H9 (cell line): ENCODE results near the gene TRIM44. TPM values are rescaled to one million over a fixed set of nuclear protein-coding genes. Genes with fewer than 3 reads are reported as not detected.

Experiments used
- DNase-seq: peaks from one replicate; pipeline ENCODE4 v3.0.0-alpha.2; 2017
- H2AFZ ChIP-seq: one replicate; pipeline ENCODE4 v1.6.1; 2013; ENCODE audit warnings: mild to moderate bottlenecking, low read length, control low read depth, moderate library complexity
- H2AK5ac ChIP-seq: 2 replicates; pipeline ENCODE4 v1.6.1; 2013; ENCODE audit warnings: low read length, control low read depth, mixed read lengths; ENCODE audit not compliant: insufficient read length
- H2BK120ac ChIP-seq: one replicate; pipeline ENCODE4 v1.6.1; 2013; ENCODE audit warnings: low read depth, mild to moderate bottlenecking, low read length, control low read depth, inconsistent platforms; ENCODE audit not compliant: poor library complexity, severe bottlenecking
- H2BK12ac ChIP-seq: 2 replicates; pipeline ENCODE4 v1.6.1; 2013; ENCODE audit warnings: low read length, control low read depth, mixed read lengths, low read depth; ENCODE audit not compliant: insufficient read length
- H2BK15ac ChIP-seq: 2 replicates; pipeline ENCODE4 v1.6.1; 2013; ENCODE audit warnings: low read depth, low read length, control low read depth
- H2BK20ac ChIP-seq: one replicate; pipeline ENCODE4 v1.6.1; 2013; ENCODE audit warnings: low read depth, mild to moderate bottlenecking, low read length, control low read depth, inconsistent platforms; ENCODE audit not compliant: poor library complexity, severe bottlenecking
- H2BK5ac ChIP-seq: 2 replicates; pipeline ENCODE4 v1.6.1; 2013; ENCODE audit warnings: low read length, control low read depth, mixed read lengths; ENCODE audit not compliant: insufficient read length
- H3K14ac ChIP-seq: 2 replicates; pipeline ENCODE4 v1.6.1; 2013; ENCODE audit warnings: low read length, control low read depth; ENCODE audit not compliant: insufficient read depth
- H3K18ac ChIP-seq: 2 replicates; pipeline ENCODE4 v1.6.1; 2013; ENCODE audit warnings: low read depth, mild to moderate bottlenecking, mixed read lengths, low read length, control low read depth; ENCODE audit not compliant: insufficient read length
- H3K23ac ChIP-seq: 2 replicates; pipeline ENCODE4 v1.6.1; 2013; ENCODE audit warnings: low read length, control low read depth, mixed read lengths, low read depth; ENCODE audit not compliant: insufficient read length
- H3K23me2 ChIP-seq: 2 replicates; pipeline ENCODE4 v1.6.1; 2013; ENCODE audit warnings: low read depth, mild to moderate bottlenecking, mixed read lengths, low read length, control low read depth; ENCODE audit not compliant: insufficient read length, poor library complexity, severe bottlenecking
- H3K27ac ChIP-seq: 2 replicates; pipeline ENCODE4 v1.5.1; 2013; ENCODE audit warnings: low read length, control low read depth, mixed read lengths, low read depth; ENCODE audit not compliant: insufficient read length
- H3K27me3 ChIP-seq: 2 replicates; pipeline ENCODE4 v1.6.1; 2013; ENCODE audit warnings: low read length, control low read depth, inconsistent platforms; ENCODE audit not compliant: insufficient read depth
- H3K4ac ChIP-seq: 2 replicates; pipeline ENCODE4 v1.6.1; 2013; ENCODE audit warnings: low read depth, mild to moderate bottlenecking, control low read depth, inconsistent platforms, low read length, moderate library complexity
- H3K4me1 ChIP-seq: 2 replicates; pipeline ENCODE4 v1.6.1; 2013; ENCODE audit warnings: low read length, control low read depth, inconsistent platforms; ENCODE audit not compliant: insufficient read depth
- H3K4me2 ChIP-seq: 2 replicates; pipeline ENCODE4 v1.6.1; 2013; ENCODE audit warnings: low read length, control low read depth, mixed read lengths; ENCODE audit not compliant: insufficient read length, insufficient read depth
- H3K56ac ChIP-seq: 2 replicates; pipeline ENCODE4 v1.6.1; 2013; ENCODE audit warnings: low read depth, mild to moderate bottlenecking, mixed read lengths, low read length, control low read depth; ENCODE audit not compliant: insufficient read length
- H3K79me1 ChIP-seq: 2 replicates; pipeline ENCODE4 v1.6.1; 2013; ENCODE audit warnings: low read depth, mild to moderate bottlenecking, moderate library complexity, low read length, control low read depth, inconsistent platforms; ENCODE audit not compliant: insufficient read depth, poor library complexity, severe bottlenecking
- H3K79me2 ChIP-seq: 2 replicates; pipeline ENCODE4 v1.6.1; 2013; ENCODE audit warnings: low read length, control low read depth, inconsistent platforms; ENCODE audit not compliant: insufficient read depth
- H3K9ac ChIP-seq: 2 replicates; pipeline ENCODE4 v1.6.1; 2013; ENCODE audit warnings: low read length, control low read depth, mixed read lengths; ENCODE audit not compliant: insufficient read length; ENCODE audit errors: extremely low read depth
- H3K9me3 ChIP-seq: one replicate; pipeline ENCODE4 v1.6.1; 2013; ENCODE audit warnings: low read depth, low read length, inconsistent platforms; ENCODE audit not compliant: control insufficient read depth
- H3T11ph ChIP-seq: one replicate; pipeline ENCODE4 v1.6.1; 2013; ENCODE audit warnings: mild to moderate bottlenecking, low read length, control low read depth, inconsistent platforms
- H4K20me1 ChIP-seq: one replicate; pipeline ENCODE4 v1.6.1; 2013; ENCODE audit not compliant: control insufficient read depth, insufficient read length, insufficient read depth
- H4K5ac ChIP-seq: 2 replicates; pipeline ENCODE4 v1.6.1; 2013; ENCODE audit warnings: low read depth, mild to moderate bottlenecking, mixed read lengths, low read length, control low read depth; ENCODE audit not compliant: insufficient read length
- H4K8ac ChIP-seq: replicated peaks from 2 replicates; pipeline ENCODE4 v1.6.1; 2013; ENCODE audit warnings: low read length, control low read depth, mixed read lengths, low read depth; ENCODE audit not compliant: insufficient read length
- H4K91ac ChIP-seq: 2 replicates; pipeline ENCODE4 v1.6.1; 2013; ENCODE audit warnings: low read depth, mild to moderate bottlenecking, moderate library complexity, mixed read lengths, low read length, control low read depth; ENCODE audit not compliant: insufficient read length
- H3K27ac Mint-ChIP-seq, 3 experiments: 2 replicates in 2 of 3; 3 replicates in 1 of 3; pipeline ENCODE4 v1.8.0; 2020 to 2021; ENCODE audit warnings: mixed read lengths in 3 of 3, mild to moderate bottlenecking in 1 of 3, moderate library complexity in 1 of 3
- H3K27me3 Mint-ChIP-seq: 2 replicates; pipeline ENCODE4 v1.8.0; 2021; ENCODE audit warnings: low read depth, mild to moderate bottlenecking, moderate library complexity, mixed read lengths
- H3K36me3 Mint-ChIP-seq, 3 experiments: 2 replicates in 2 of 3; 3 replicates in 1 of 3; pipeline ENCODE4 v1.8.0; 2020 to 2021; ENCODE audit warnings: low read depth in 3 of 3, mixed read lengths in 3 of 3; ENCODE audit not compliant: insufficient read depth in 1 of 3
- H3K4me1 Mint-ChIP-seq, 2 experiments: 2 replicates each; pipeline ENCODE4 v1.8.0; 2020; ENCODE audit warnings: mixed read lengths in 2 of 2
- H3K4me3 Mint-ChIP-seq, 2 experiments: 2 replicates in 1 of 2; 3 replicates in 1 of 2; pipeline ENCODE4 v1.8.0; 2020 to 2021; ENCODE audit warnings: mild to moderate bottlenecking in 2 of 2, mixed read lengths in 2 of 2, moderate library complexity in 1 of 2
- H3K9me3 Mint-ChIP-seq, 2 experiments: 2 replicates in 1 of 2; 3 replicates in 1 of 2; pipeline ENCODE4 v1.8.0; 2020; ENCODE audit warnings: mild to moderate bottlenecking in 2 of 2, mixed read lengths in 2 of 2, moderate library complexity in 1 of 2
- total RNA-seq: library from RNA; stranded (reverse); gene quantifications from 2 replicates; pipeline ENCODE4 v1.2.1, GENCODE V29; 2021
- TF ChIP-seq, protein P1 (sequence below): fragments of 200-600 bp; sonication (generic); conservative IDR thresholded peaks from 3 replicates; pipeline ENCODE4 v1.8.0; 2021; ENCODE audit warnings: antibody characterized with exemption, mild to moderate bottlenecking

TRIM44 gene
- total RNA-seq, 1 experiment from 2014 or later = 37.7 TPM

DNA sequence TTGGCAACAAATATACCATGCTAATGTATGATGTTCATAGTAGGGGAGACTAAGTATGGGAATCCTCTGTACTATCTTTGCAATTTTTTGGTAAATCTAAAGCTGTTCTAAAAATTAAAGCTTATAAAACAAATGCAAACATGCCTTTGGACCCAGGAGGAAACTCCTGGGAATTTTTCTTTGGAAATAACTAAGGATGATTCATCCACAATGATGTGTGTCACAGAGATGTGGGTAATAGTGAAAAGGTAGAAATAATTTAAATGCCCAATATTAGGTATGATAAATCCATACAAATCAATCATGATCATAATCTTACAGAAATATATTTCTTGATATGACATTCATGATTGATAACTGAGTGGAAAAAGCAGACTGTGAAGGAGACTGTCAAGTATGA is 135.8 kb downstream of the TRIM44 start:
- Histone ChIP-seq H3K27me3 (no peaks in the 10 kb centered on the region), H4K5ac (no peak overlapping the region), H3K23me2 (no peaks in the 10 kb centered on the region), H3K27ac (no peak overlapping the region), H3K23ac (no peak overlapping the region), H3K4ac (no peak overlapping the region), H3T11ph (no peak overlapping the region), H2AFZ (no peak overlapping the region), H3K14ac (no peak overlapping the region), H2BK12ac (no peak overlapping the region), H2BK5ac (no peak overlapping the region), H4K91ac (no peak overlapping the region), H4K8ac (no peak overlapping the region), H3K18ac (no peak overlapping the region), H3K4me2 (no peak overlapping the region), H2BK20ac (no peak overlapping the region), H3K79me2 (no peaks in the 10 kb centered on the region), H3K4me1 (no peaks in the 10 kb centered on the region), H2BK15ac (no peak overlapping the region), H3K9me3 (no peaks in the 10 kb centered on the region), H2BK120ac (no peak overlapping the region), H3K9ac (no peak overlapping the region), H2AK5ac (no peak overlapping the region), H3K56ac (no peak overlapping the region), H3K79me1 (no peaks in the 10 kb centered on the region), H4K20me1 (no peaks in the 10 kb centered on the region)
- no peaks in the 10 kb centered on the region for H3K27me3 Mint-ChIP-seq
- no peak overlapping the region for H3K4me3 Mint-ChIP-seq
- DNase-seq = no peak
- H3K36me3 Mint-ChIP-seq = peaks cover 0 to 8% (median 3%) of the 10 kb centered on the region in 3 experiments; a peak in 3 of 7 replicates
- H3K4me1 Mint-ChIP-seq = peaks cover 7 to 9% of the 10 kb centered on the region in 2 experiments; a peak in 3 of 4 replicates
- H3K27ac Mint-ChIP-seq = no peak overlapping the region
- H3K9me3 Mint-ChIP-seq = no peaks in the 10 kb centered on the region; a peak in 1 of 5 replicates
- TF ChIP-seq, protein P1, sequence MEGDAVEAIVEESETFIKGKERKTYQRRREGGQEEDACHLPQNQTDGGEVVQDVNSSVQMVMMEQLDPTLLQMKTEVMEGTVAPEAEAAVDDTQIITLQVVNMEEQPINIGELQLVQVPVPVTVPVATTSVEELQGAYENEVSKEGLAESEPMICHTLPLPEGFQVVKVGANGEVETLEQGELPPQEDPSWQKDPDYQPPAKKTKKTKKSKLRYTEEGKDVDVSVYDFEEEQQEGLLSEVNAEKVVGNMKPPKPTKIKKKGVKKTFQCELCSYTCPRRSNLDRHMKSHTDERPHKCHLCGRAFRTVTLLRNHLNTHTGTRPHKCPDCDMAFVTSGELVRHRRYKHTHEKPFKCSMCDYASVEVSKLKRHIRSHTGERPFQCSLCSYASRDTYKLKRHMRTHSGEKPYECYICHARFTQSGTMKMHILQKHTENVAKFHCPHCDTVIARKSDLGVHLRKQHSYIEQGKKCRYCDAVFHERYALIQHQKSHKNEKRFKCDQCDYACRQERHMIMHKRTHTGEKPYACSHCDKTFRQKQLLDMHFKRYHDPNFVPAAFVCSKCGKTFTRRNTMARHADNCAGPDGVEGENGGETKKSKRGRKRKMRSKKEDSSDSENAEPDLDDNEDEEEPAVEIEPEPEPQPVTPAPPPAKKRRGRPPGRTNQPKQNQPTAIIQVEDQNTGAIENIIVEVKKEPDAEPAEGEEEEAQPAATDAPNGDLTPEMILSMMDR = no peak
